ENCODE measurements around the gene TMCO4.

- no peak for TF ChIP-seq EP300 (IDR thresholded peaks at IDR 0.05)
- TF ChIP-seq, protein P1, sequence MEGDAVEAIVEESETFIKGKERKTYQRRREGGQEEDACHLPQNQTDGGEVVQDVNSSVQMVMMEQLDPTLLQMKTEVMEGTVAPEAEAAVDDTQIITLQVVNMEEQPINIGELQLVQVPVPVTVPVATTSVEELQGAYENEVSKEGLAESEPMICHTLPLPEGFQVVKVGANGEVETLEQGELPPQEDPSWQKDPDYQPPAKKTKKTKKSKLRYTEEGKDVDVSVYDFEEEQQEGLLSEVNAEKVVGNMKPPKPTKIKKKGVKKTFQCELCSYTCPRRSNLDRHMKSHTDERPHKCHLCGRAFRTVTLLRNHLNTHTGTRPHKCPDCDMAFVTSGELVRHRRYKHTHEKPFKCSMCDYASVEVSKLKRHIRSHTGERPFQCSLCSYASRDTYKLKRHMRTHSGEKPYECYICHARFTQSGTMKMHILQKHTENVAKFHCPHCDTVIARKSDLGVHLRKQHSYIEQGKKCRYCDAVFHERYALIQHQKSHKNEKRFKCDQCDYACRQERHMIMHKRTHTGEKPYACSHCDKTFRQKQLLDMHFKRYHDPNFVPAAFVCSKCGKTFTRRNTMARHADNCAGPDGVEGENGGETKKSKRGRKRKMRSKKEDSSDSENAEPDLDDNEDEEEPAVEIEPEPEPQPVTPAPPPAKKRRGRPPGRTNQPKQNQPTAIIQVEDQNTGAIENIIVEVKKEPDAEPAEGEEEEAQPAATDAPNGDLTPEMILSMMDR (IDR thresholded peaks at IDR 0.05): no peak
- TF ChIP-seq POLR2A (IDR thresholded peaks at IDR 0.05): no peak
Observed at GRCh38 chr1:19694298-19694697, 105.4 kb downstream of the TMCO4 start.

Measured in sigmoid colon (tissue), 4 donors.